HepG2 (cell line): Measurements from ENCODE around the gene GCN1. TPM values are rescaled to one million over a fixed set of nuclear protein-coding genes. Genes with fewer than 3 reads are reported as not detected.

Experiments used
- ARNT2 ChIP-seq: sonication (generic); formaldehyde crosslinking; IDR thresholded peaks from 2 replicates; pipeline ENCODE4 v1.8.0; 2022; ENCODE audit warnings: mild to moderate bottlenecking, low read depth, missing genetic modification reagents, moderate library complexity
- ATF2 ChIP-seq: sonication (generic); formaldehyde crosslinking; IDR thresholded peaks from 2 replicates; pipeline ENCODE4 v1.4.0; 2020; ENCODE audit warnings: missing genetic modification reagents
- CAMTA2 ChIP-seq: sonication (generic); formaldehyde crosslinking; IDR thresholded peaks from 2 replicates; pipeline ENCODE4 v1.4.0; 2020; ENCODE audit warnings: mild to moderate bottlenecking, missing genetic modification reagents, borderline replicate concordance
- CHD2 ChIP-seq: IDR thresholded peaks from 2 replicates; pipeline ENCODE4 v1.6.1; 2011; ENCODE audit warnings: low read depth, low read length, improper control_type of control experiment
- CHD4 ChIP-seq: fragments of 200-600 bp; sonication (generic); IDR thresholded peaks from 2 replicates; pipeline ENCODE4 v1.7.0; 2017; ENCODE audit warnings: mild to moderate bottlenecking, low read length, borderline replicate concordance
- CREBL2 ChIP-seq: sonication (generic); formaldehyde crosslinking; IDR thresholded peaks from 2 replicates; pipeline ENCODE4 v1.8.1; 2023; ENCODE audit warnings: missing genetic modification reagents, mild to moderate bottlenecking, borderline replicate concordance
- HHEX ChIP-seq: IDR thresholded peaks from 2 replicates; pipeline ENCODE4 v1.6.1; 2016; ENCODE audit warnings: control low read depth
- JUN ChIP-seq: sonication (generic); formaldehyde crosslinking; IDR thresholded peaks from 2 replicates; pipeline ENCODE4 v1.4.0; 2020; ENCODE audit warnings: mild to moderate bottlenecking, missing genetic modification reagents
- KLF15 ChIP-seq: sonication (generic); formaldehyde crosslinking; IDR thresholded peaks from 2 replicates; pipeline ENCODE4 v1.8.1; 2023; ENCODE audit warnings: borderline replicate concordance, mild to moderate bottlenecking, inconsistent platforms, missing genetic modification reagents, mixed read lengths
- LCORL ChIP-seq, 2 experiments: fragments of 450-650 bp in 1 of 2; sonication (generic) in 1 of 2; formaldehyde crosslinking in 1 of 2; IDR thresholded peaks; 2 replicates each; pipeline versions ENCODE4 v1.5.0 to v1.6.1; 2017 to 2020; ENCODE audit warnings: antibody characterized with exemption in 1 of 2, missing genetic modification reagents in 1 of 2
- MAX ChIP-seq: IDR thresholded peaks from 2 replicates; pipeline ENCODE4 v1.6.1; 2012; ENCODE audit warnings: inconsistent platforms
- MIER2 ChIP-seq: IDR thresholded peaks from 2 replicates; pipeline ENCODE4 v1.6.1; 2016; ENCODE audit warnings: missing biosample characterization, missing genetic modification reagents
- NCOR1 ChIP-seq: fragments of 200-600 bp; sonication (generic); IDR thresholded peaks from 2 replicates; pipeline ENCODE4 v1.7.0; 2017; ENCODE audit warnings: antibody characterized with exemption, low read length, borderline replicate concordance
- NFATC3 ChIP-seq: sonication (generic); formaldehyde crosslinking; IDR thresholded peaks from 2 replicates; pipeline ENCODE4 v1.5.1; 2020; ENCODE audit warnings: mild to moderate bottlenecking, missing genetic modification reagents
- RFXAP ChIP-seq: sonication (generic); formaldehyde crosslinking; IDR thresholded peaks from 2 replicates; pipeline ENCODE4 v1.4.0; 2020; ENCODE audit warnings: missing genetic modification reagents, borderline replicate concordance
- SALL2 ChIP-seq: sonication (generic); formaldehyde crosslinking; IDR thresholded peaks from 2 replicates; pipeline ENCODE4 v1.8.1; 2023; ENCODE audit warnings: mild to moderate bottlenecking, missing genetic modification reagents, inconsistent platforms
- SIX1 ChIP-seq: sonication (generic); formaldehyde crosslinking; IDR thresholded peaks from 2 replicates; pipeline ENCODE4 v1.4.0; 2020; ENCODE audit warnings: missing genetic modification reagents, borderline replicate concordance
- SKI ChIP-seq: fragments of 450-650 bp; IDR thresholded peaks from one replicate; pipeline ENCODE4 v1.6.1; 2018; ENCODE audit warnings: mild to moderate bottlenecking; ENCODE audit not compliant: partially characterized antibody
- SOX5 ChIP-seq: IDR thresholded peaks from 2 replicates; pipeline ENCODE4 v1.6.1; 2016; ENCODE audit warnings: borderline replicate concordance
- TBX2 ChIP-seq: sonication (generic); formaldehyde crosslinking; IDR thresholded peaks from 2 replicates; pipeline ENCODE4 v1.5.0; 2020; ENCODE audit warnings: missing genetic modification reagents, mild to moderate bottlenecking, borderline replicate concordance
- ZEB1 ChIP-seq: IDR thresholded peaks from 2 replicates; pipeline ENCODE4 v1.6.1; 2012; ENCODE audit warnings: mild to moderate bottlenecking, low read depth, inconsistent platforms; ENCODE audit not compliant: insufficient replicate concordance
- ZNF138 ChIP-seq: sonication (generic); formaldehyde crosslinking; IDR thresholded peaks from 2 replicates; pipeline ENCODE4 v1.5.0; 2020; ENCODE audit warnings: mild to moderate bottlenecking, low read depth, missing genetic modification reagents
- ZNF224 ChIP-seq: sonication (generic); formaldehyde crosslinking; IDR thresholded peaks from 2 replicates; pipeline ENCODE4 v1.5.0; 2020; ENCODE audit warnings: mild to moderate bottlenecking, missing genetic modification reagents
- ZNF331 ChIP-seq: sonication (generic); formaldehyde crosslinking; IDR thresholded peaks from 2 replicates; pipeline ENCODE4 v1.4.0; 2020; ENCODE audit warnings: missing genetic modification reagents
- ZNF510 ChIP-seq: sonication (generic); formaldehyde crosslinking; IDR thresholded peaks from 2 replicates; pipeline ENCODE4 v1.4.0; 2020; ENCODE audit warnings: low read depth, mild to moderate bottlenecking, missing genetic modification reagents
- ZNF563 ChIP-seq: sonication (generic); formaldehyde crosslinking; IDR thresholded peaks from 2 replicates; pipeline ENCODE4 v1.8.0; 2022; ENCODE audit warnings: mild to moderate bottlenecking, moderate library complexity, missing genetic modification reagents
- ZNF589 ChIP-seq: sonication (generic); formaldehyde crosslinking; conservative IDR thresholded peaks from 2 replicates; pipeline ENCODE4 v1.8.0; 2022; ENCODE audit warnings: mild to moderate bottlenecking, moderate library complexity, missing genetic modification reagents
- ZNF775 ChIP-seq: sonication (generic); formaldehyde crosslinking; IDR thresholded peaks from 2 replicates; pipeline ENCODE4 v1.4.0; 2020; ENCODE audit warnings: missing genetic modification reagents, mild to moderate bottlenecking, moderate library complexity, borderline replicate concordance
- ZNF782 ChIP-seq: sonication (generic); formaldehyde crosslinking; IDR thresholded peaks from 2 replicates; pipeline ENCODE4 v1.4.0; 2020; ENCODE audit warnings: missing genetic modification reagents, mild to moderate bottlenecking, borderline replicate concordance
- ZSCAN12 ChIP-seq: sonication (generic); formaldehyde crosslinking; IDR thresholded peaks from 2 replicates; pipeline ENCODE4 v1.9.0; 2021; ENCODE audit warnings: mild to moderate bottlenecking, missing genetic modification reagents
- polyA plus RNA-seq, 8 experiments: library from polyadenylated mRNA; depleted of rRNA in 3 of 8; stranded (reverse) in 7 of 8; unstranded in 1 of 8; fragments of >200 nt; fragmentation: Illumina TruSeq in 4 of 8; extraction: Trizol in 4 of 8; gene quantifications; 2 replicates each; pipeline versions ENCODE4 v1.2.1 to v1.2.3, GENCODE V29; 2011 to 2016; ENCODE audit warnings: low read depth in 4 of 8, missing spikeins in 1 of 8, mixed read lengths in 1 of 8; ENCODE audit not compliant: insufficient read depth in 1 of 8
- total RNA-seq, 5 experiments: library from RNA; depleted of rRNA; stranded (reverse); fragments of >200 nt; fragmentation: Illumina TruSeq; extraction: Trizol; gene quantifications; 2 replicates each; pipeline ENCODE4 v1.2.3, GENCODE V29; 2016; ENCODE audit warnings: low read depth in 1 of 5

The GCN1 gene
- total and polyA plus RNA-seq, 2 of the 13 experiments (the other 11 are each of a cell fraction or from before 2014, with no cell fraction given) = 58.2 to 83.0 TPM

- TF ChIP-seq SOX5 (CRISPR knock-in tag) = peak; percentile 39; the same call in 1 of the 2 replicates
- TF ChIP-seq CREBL2 (CRISPR knock-in tag) = 0 out of 2 replicates have a peak, but pooled peaks have one; percentile 58
- 0 out of 2 replicates have a peak, but pooled peaks have one; percentile 44 for TF ChIP-seq MIER2 (CRISPR knock-in tag)
- peak; percentile 68; the same call in 1 of the 2 replicates for TF ChIP-seq SIX1 (CRISPR knock-in tag)
- no peak for TF ChIP-seq CHD2
- TF ChIP-seq ZNF138 (CRISPR knock-in tag) = no peak
- no peak for TF ChIP-seq JUN (CRISPR knock-in tag)
- no peak; the same call in 1 of the 2 replicates for TF ChIP-seq TBX2 (CRISPR knock-in tag)
- no peak for TF ChIP-seq CAMTA2 (CRISPR knock-in tag)
- 0 out of 2 replicates have a peak, but pooled peaks have one; percentile 74 for TF ChIP-seq ZNF589
- no peak for TF ChIP-seq ZNF510 (CRISPR knock-in tag)
- no peak for TF ChIP-seq ZEB1
- TF ChIP-seq RFXAP (CRISPR knock-in tag) = peak; percentile 74; the same call in 1 of the 2 replicates
- TF ChIP-seq ZNF563 = no peak
- TF ChIP-seq HHEX = no peak
- no peak for TF ChIP-seq ZSCAN12 (CRISPR knock-in tag)
- peak; percentile 55; the same call in 1 of the 2 replicates for TF ChIP-seq ATF2 (CRISPR knock-in tag)
- 0 out of 2 replicates have a peak, but pooled peaks have one; percentile 24 for TF ChIP-seq KLF15
- TF ChIP-seq SKI = peak; percentile 83
- peak; percentile 93 for TF ChIP-seq NCOR1
- TF ChIP-seq LCORL (IDR thresholded peaks at IDR 0.05) = no peak
- TF ChIP-seq LCORL (CRISPR knock-in tag; IDR thresholded peaks at IDR 0.05) = no peak
- TF ChIP-seq MAX = peak; percentile 96
- no peak for TF ChIP-seq ZNF775 (CRISPR knock-in tag)
- TF ChIP-seq NFATC3 (CRISPR knock-in tag) = peak; percentile 75; the same call in 1 of the 2 replicates
- peak; percentile 84 for TF ChIP-seq ZNF331 (CRISPR knock-in tag)
- peak; percentile 72; the same call in 1 of the 2 replicates for TF ChIP-seq CHD4
- no peak; the same call in 1 of the 2 replicates for TF ChIP-seq ZNF782
- 0 out of 2 replicates have a peak, but pooled peaks have one; percentile 30 for TF ChIP-seq ARNT2 (CRISPR knock-in tag)
- TF ChIP-seq ZNF224 = no peak
- TF ChIP-seq SALL2 (CRISPR knock-in tag) = peak; percentile 87
Measured at GRCh38 chr12:120228291-120229070, 34.0 kb upstream of the GCN1 start (continued).
